ENCODE data around the gene HPGDS. TPM values are rescaled to one million over a fixed set of nuclear protein-coding genes. Genes with fewer than 3 reads are reported as not detected.

The HPGDS gene
- total RNA-seq, 4 donors from 2014 or later: 0.53 TPM; not detected in 3

- Histone ChIP-seq H3K9me3 (no peaks in the 10 kb centered on the region), H3K36me3 (no peaks in the 10 kb centered on the region), H3K4me3 (no peak overlapping the region), H3K27me3 (no peaks in the 10 kb centered on the region), H3K4me1 (peaks cover 0 to 6% of the 10 kb centered on the region in 2 donors), H3K27ac (no peak overlapping the region)
- DNase-seq (no peak), ATAC-seq (no peak)
- in situ Hi-C loops (cut with MboI; ENCODE audit: low sequenced_read_pairs in 4 of 4) (no loop called here), intact Hi-C loops (cut with DNase I; ENCODE audit: low total_unique reads) (no loop called here)
- TF ChIP-seq POLR2A (IDR thresholded peaks at IDR 0.05) (no peak), CTCF (IDR thresholded peaks at IDR 0.05 in 4 of 5, conservative IDR thresholded peaks at IDR 0.05 in 1 of 5) (no peak)
Observed at GRCh38 chr4:94372991-94373390, 30.4 kb upstream of the HPGDS start.

DNA sequence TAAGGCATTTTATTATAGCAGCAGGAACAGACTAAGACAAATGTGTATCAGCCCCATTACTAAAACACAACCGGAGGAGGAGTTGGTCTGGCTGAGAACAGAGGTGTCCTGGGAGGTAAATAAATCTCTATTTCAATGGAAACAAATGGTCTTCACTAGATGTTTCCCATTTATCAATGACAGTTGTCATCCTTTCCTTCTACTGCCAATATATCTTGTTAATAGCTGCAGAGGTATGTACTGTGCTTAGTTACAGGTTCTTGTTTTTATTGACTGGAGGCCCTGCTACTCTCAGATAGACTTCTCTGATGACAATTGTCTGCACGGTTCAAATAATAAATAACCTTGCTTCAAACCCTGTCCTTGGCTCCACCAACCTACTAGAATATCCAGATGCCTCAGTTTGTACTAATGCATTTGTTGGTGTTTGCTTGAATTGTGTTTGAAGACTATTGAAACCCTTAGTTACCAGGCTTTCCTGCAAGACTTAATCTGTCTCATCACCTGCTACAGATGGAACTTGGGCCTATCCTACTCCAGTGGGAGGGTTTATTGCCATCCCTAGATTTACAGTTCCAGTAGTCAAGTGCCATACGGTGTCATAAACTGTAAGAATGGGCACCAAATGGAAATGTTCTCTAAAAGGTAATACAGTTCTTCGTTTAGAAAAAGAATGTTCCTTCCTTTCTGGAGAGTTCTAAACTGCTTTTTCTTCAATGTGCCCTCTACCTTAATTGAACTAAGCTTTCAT is 29.8 kb upstream of the HPGDS start:
- no peak for TF ChIP-seq CTCF (IDR thresholded peaks at IDR 0.05 in 4 of 5, conservative IDR thresholded peaks at IDR 0.05 in 1 of 5)
- no peak for TF ChIP-seq POLR2A (IDR thresholded peaks at IDR 0.05)
- Histone ChIP-seq H3K36me3 (no peaks in the 10 kb centered on the region), H3K4me1 (peaks cover 0 to 6% of the 10 kb centered on the region in 2 donors), H3K27ac (no peak overlapping the region), H3K9me3 (no peaks in the 10 kb centered on the region), H3K4me3 (no peak overlapping the region), H3K27me3 (no peaks in the 10 kb centered on the region)
- no peak for ATAC-seq
- no peak for DNase-seq
- in situ Hi-C loops (cut with MboI; ENCODE audit: low sequenced_read_pairs in 4 of 4) (no loop called here), intact Hi-C loops (cut with DNase I; ENCODE audit: low total_unique reads) (no loop called here)

GRCh38 chr4:94371290-94371689 is 28.7 kb upstream of the HPGDS start:
- ATAC-seq: no peak
- no peaks in the 10 kb centered on the region for H3K36me3 ChIP-seq

DNA sequence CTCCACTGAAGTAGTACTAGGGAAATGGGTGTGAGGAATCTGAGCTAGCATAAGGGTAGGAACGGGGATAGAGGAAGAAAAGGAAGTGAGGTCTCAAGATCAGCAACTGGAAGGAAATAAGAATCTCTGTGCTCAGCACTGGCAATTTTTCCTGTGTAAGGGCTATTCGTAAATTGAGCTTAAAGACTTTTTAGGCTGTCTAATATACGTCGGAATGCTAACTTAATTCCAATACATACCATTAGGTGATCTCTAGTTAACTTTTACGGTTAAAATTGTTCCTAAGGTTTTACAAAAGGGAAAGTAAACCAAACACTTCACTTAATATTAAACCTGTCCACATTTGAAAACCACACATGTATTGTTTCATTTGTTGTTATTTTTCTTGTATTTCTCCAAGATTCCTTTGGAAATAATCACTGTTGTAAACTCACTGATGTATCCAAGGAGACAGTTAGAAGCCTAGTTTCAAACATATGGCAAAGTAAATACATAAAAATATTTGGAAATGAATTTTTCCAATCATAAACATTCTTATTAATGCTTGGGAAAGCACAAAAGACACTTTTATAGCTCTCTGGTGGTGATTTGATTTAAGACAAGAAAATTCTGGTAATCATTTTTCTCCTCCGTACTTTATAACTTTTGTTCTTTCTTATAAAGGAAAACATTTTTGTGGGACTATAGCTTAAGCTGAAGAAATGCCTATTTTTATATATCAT is 28.1 kb upstream of the HPGDS start:
- no peak overlapping the region for H3K27ac ChIP-seq
- intact Hi-C loops (cut with DNase I; ENCODE audit: low total_unique reads): no loop called here
- ATAC-seq: no peak

More at GRCh38 chr4:94371290-94371689, 28.7 kb upstream of the HPGDS start:
- H3K27me3 ChIP-seq: no peaks in the 10 kb centered on the region
- intact Hi-C loops (cut with DNase I; ENCODE audit: low total_unique reads): no loop called here
- in situ Hi-C loops (cut with MboI; ENCODE audit: low sequenced_read_pairs in 4 of 4): no loop called here
- H3K27ac ChIP-seq: no peak overlapping the region
- H3K9me3 ChIP-seq: no peaks in the 10 kb centered on the region
- no peak for DNase-seq
- H3K4me1 ChIP-seq: peaks cover 0 to 6% of the 10 kb centered on the region in 2 donors
- no peak overlapping the region for H3K4me3 ChIP-seq
- no peak for TF ChIP-seq CTCF (IDR thresholded peaks at IDR 0.05 in 4 of 5, conservative IDR thresholded peaks at IDR 0.05 in 1 of 5)
- TF ChIP-seq POLR2A (IDR thresholded peaks at IDR 0.05): no peak

More for the DNA sequence above, 28.1 kb upstream of the HPGDS start:
- in situ Hi-C loops (cut with MboI; ENCODE audit: low sequenced_read_pairs in 4 of 4): no loop called here
- no peak for DNase-seq
- Histone ChIP-seq H3K36me3 (no peaks in the 10 kb centered on the region), H3K27me3 (no peaks in the 10 kb centered on the region), H3K4me1 (peaks cover 0 to 6% of the 10 kb centered on the region in 2 donors), H3K9me3 (no peaks in the 10 kb centered on the region), H3K4me3 (no peak overlapping the region)
- TF ChIP-seq CTCF (IDR thresholded peaks at IDR 0.05 in 4 of 5, conservative IDR thresholded peaks at IDR 0.05 in 1 of 5) (no peak), POLR2A (IDR thresholded peaks at IDR 0.05) (no peak)
